Measurements from ENCODE around the gene PCDH9.

DNA sequence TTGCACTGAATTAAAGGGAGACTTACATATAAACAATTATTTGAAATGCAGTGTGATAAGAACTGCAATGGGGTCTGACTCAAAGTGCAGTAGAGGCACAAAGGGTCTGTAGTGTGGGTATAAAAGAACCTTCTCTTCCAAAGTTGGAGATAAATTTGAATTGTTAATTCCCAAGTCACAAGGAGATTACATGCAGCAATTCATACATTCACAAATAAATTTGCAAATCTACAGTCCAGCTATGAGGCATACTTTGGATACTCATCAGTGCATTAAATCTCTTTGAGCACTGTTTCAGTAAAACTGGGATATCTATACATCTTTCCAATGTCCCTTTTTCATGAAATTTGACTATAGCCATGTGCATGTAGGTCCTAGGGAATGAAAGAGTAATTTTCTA is 799.4 kb downstream of the PCDH9 start:
- TF ChIP-seq, protein P1, sequence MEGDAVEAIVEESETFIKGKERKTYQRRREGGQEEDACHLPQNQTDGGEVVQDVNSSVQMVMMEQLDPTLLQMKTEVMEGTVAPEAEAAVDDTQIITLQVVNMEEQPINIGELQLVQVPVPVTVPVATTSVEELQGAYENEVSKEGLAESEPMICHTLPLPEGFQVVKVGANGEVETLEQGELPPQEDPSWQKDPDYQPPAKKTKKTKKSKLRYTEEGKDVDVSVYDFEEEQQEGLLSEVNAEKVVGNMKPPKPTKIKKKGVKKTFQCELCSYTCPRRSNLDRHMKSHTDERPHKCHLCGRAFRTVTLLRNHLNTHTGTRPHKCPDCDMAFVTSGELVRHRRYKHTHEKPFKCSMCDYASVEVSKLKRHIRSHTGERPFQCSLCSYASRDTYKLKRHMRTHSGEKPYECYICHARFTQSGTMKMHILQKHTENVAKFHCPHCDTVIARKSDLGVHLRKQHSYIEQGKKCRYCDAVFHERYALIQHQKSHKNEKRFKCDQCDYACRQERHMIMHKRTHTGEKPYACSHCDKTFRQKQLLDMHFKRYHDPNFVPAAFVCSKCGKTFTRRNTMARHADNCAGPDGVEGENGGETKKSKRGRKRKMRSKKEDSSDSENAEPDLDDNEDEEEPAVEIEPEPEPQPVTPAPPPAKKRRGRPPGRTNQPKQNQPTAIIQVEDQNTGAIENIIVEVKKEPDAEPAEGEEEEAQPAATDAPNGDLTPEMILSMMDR (IDR thresholded peaks at IDR 0.05), result no peak
- no peak for TF ChIP-seq POLR2A (IDR thresholded peaks at IDR 0.05)
- TF ChIP-seq EP300 (IDR thresholded peaks at IDR 0.05), result no peak
